K562 treated with DMSO at 1 percent for 4 hours (cell line): ENCODE data around the gene LRCOL1. TPM values are rescaled to one million over a fixed set of nuclear protein-coding genes. Genes with fewer than 3 reads are reported as not detected.

Experiments used
- total RNA-seq: library from RNA; unstranded; fragments of 300-600 nt; gene quantifications from 2 replicates; pipeline ENCODE4 v1.2.3, GENCODE V29; 2022; ENCODE audit not compliant: insufficient read depth

The LRCOL1 gene
- total RNA-seq, result not detected in 2 replicates

DNA sequence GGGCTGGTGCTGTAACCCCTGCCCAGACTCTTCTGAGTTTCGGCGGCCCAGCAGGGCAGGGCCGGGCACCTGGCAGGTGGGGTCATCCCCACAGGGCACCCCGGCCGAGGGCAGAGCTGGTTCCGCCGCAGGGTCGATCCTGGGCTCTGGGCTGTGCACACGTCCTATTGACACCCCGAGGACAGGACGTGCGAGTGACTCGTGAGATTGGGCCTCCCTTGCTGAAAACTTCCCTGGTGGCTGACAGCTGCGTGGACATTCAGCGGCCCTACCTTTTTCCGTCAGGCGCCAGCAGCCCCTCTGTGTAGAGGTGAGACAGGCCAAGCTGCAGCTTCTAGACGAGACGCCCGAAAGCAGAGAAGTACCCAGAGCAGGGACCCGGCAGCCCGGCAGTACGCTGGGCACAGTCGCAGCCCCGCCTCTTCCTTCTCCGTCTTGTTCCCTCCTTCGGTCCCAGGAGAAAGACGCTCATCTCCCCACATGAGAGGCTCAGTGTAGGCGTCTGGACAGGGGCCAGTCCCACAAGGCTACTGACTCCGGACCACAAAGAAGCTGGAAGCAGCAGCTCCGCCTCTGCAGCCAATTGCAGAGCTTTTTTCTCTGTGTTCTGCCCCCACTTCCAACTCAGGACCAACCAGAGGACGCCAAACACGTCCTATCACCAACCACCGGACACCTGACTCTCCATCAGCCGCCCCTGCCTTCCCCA, at the start of gene LRCOL1:
Gene LRCOL1, minus strand, starts transcription at position 532 of the 709 bp plus-strand sequence. CDS start 4,331 bp downstream, outside the sequence.

DNA sequence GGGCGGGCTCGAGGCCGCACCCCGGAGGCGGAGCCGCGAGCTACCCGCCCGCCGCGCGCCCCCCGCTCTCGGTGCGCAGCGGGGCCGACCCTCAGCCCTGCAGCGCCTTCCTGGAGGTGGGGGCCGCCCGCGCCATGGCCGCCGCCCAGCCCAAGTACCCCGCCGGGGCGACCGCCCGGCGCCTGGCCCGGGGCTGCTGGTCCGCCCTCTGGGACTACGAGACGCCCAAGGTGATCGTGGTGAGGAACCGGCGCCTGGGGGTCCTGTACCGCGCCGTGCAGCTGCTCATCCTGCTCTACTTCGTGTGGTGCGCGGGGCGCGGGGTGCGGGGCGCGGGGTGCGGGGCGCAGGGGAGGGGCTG, 8.3 kb upstream of the LRCOL1 start, which contains the start of gene P2RX2:
Gene P2RX2, plus strand, starts transcription at position 94 of the 361 bp plus-strand sequence. Its CDS starts 41 bp downstream, at position 135.

Other genes with a start within 250 kb of the LRCOL1 start
- 27.8 and 37.4 TPM in 2 replicates for gene FBRSL1, start 120.4 kb downstream of the LRCOL1 start, total RNA-seq
- 0.70 TPM in 1 of 2 replicates, not detected in the other for gene P2RX2, start 8.2 kb upstream of the LRCOL1 start, total RNA-seq
- 41.1 and 63.6 TPM in 2 replicates for gene POLE, start 76.8 kb upstream of the LRCOL1 start, total RNA-seq
- gene PXMP2, start 77.0 kb upstream of the LRCOL1 start, total RNA-seq, result 54.8 and 69.1 TPM in 2 replicates
- gene PGAM5, start 100.3 kb upstream of the LRCOL1 start, total RNA-seq, result 26.6 and 28.7 TPM in 2 replicates
- gene ANKLE2, start 151.2 kb upstream of the LRCOL1 start, total RNA-seq, result 21.9 and 32.2 TPM in 2 replicates
- 26.1 and 36.3 TPM in 2 replicates for gene GOLGA3, start 218.3 kb upstream of the LRCOL1 start, total RNA-seq